ENCODE data around the gene VWF. TPM values are rescaled to one million over a fixed set of nuclear protein-coding genes. Genes with fewer than 3 reads are reported as not detected.

The VWF gene
- total and polyA plus RNA-seq, 2 of the 4 experiments (the other 2 are of a cell fraction) = under 0.01 to 0.09 TPM

DNA sequence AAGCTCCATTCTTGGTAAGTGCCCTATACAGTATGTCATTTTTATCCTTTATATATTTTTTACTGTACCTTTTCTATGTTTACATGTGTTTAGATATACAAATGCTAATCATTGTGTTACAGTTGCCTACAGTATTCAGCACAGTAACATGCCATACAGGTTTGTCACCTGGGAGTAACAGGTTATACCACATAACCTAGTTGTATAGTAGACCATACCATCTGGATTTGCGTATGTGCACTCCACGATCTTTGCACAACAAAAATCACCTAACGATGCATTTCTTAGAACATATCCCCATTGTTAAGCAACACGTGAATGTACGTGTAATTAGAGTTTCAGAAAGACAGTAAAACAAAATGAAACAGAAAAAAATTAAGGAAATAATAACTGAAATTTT is 167.5 kb downstream of the VWF start:
- in situ Hi-C loops (cut with MboI; ENCODE audit: low sequenced_read_pairs) = no loop called here
- DNase-seq = no peak
- no peak for ATAC-seq (ENCODE audit: low read depth)
- no peak overlapping the region for H3K4ac ChIP-seq (ENCODE audit: low read depth, low read length)
- H2BK15ac ChIP-seq (ENCODE audit: low read depth, low read length) = no peak overlapping the region
- intact Hi-C loops (cut with micrococcal nuclease) = no loop called here
- no peak overlapping the region for H2BK120ac ChIP-seq (ENCODE audit: low read depth, low read length)
- no peak overlapping the region for H3K18ac ChIP-seq (ENCODE audit: low read depth, low read length)
- no peak overlapping the region for H4K5ac ChIP-seq (ENCODE audit: low read depth, low read length)
- H2BK5ac ChIP-seq (ENCODE audit: low read depth, low read length, poor library complexity, severe bottlenecking) = no peak overlapping the region
- no peak overlapping the region for H3K9ac ChIP-seq (ENCODE audit: low read depth, low read length)
- H2BK20ac ChIP-seq (ENCODE audit: low read depth, low read length) = no peak overlapping the region
- no peak overlapping the region for H2AFZ ChIP-seq (replicated peaks; ENCODE audit: low read length, poor library complexity)
- H3K14ac ChIP-seq (replicated peaks; ENCODE audit: low read depth, low read length) = no peak overlapping the region
- H3K56ac ChIP-seq (ENCODE audit: extremely low read depth, insufficient read depth, low read length) = no peak overlapping the region
- POLR2A ChIA-PET (ENCODE audit: unreplicated experiment) = no interaction called here
- H3K9me1 ChIP-seq (ENCODE audit: insufficient read depth, low read length) = no peaks in the 10 kb centered on the region
- H3K4me2 ChIP-seq (ENCODE audit: low read depth, low read length) = no peak overlapping the region
- no peak overlapping the region for H4K91ac ChIP-seq (ENCODE audit: insufficient read depth, low read depth, low read length)
- no peak overlapping the region for H3K27ac ChIP-seq (ENCODE audit: insufficient read depth, low read length)
- WGBS, 2 experiments (ENCODE audit: extremely low coverage in 2 of 2, insufficient read length in 1 of 2) = no CpG with 5 or more reads among the region's 5 CpGs
- no peaks in the 10 kb centered on the region for H3K79me1 ChIP-seq (ENCODE audit: low read depth in 1 of 2, low read length in 2 of 2)
- no peaks in the 10 kb centered on the region for H3K9me3 ChIP-seq (ENCODE audit: control insufficient read depth, insufficient read depth, low read length)
- dilution Hi-C loops (cut with HindIII; ENCODE audit: low sequenced_read_pairs, unreplicated experiment) = no loop called here
- H4K8ac ChIP-seq (ENCODE audit: low read depth in 2 of 2, low read length in 2 of 2) = no peak overlapping the region
- no peak overlapping the region for H3K23ac ChIP-seq (ENCODE audit: low read depth, low read length)
- H3K4me3 ChIP-seq (ENCODE audit: insufficient read depth, low read depth, low read length) = no peak overlapping the region
- H3K4me1 ChIP-seq (ENCODE audit: control insufficient read depth, insufficient read depth, low read length) = peaks cover 2% of the 10 kb centered on the region; the same call in 1 of the 2 replicates
- BruUV-seq (replicated peaks) = no TSS peak
- TF ChIP-seq RAD21 (IDR thresholded peaks at IDR 0.05; ENCODE audit: low read length) (no peak), FOS (IDR thresholded peaks at IDR 0.05; ENCODE audit: low read depth, low read length) (no peak), SMC3 (IDR thresholded peaks at IDR 0.05; ENCODE audit: low read depth, low read length) (no peak), NFE2L2 (IDR thresholded peaks at IDR 0.05; ENCODE audit: low read depth, low read length) (no peak), POLR2A (IDR thresholded peaks at IDR 0.05; ENCODE audit: low read depth, low read length) (no peak), ELK1 (IDR thresholded peaks at IDR 0.05; ENCODE audit: borderline replicate concordance, low read depth, low read length) (no peak), RFX5 (IDR thresholded peaks at IDR 0.05; ENCODE audit: low read depth, low read length) (no peak), MAZ (IDR thresholded peaks at IDR 0.05; ENCODE audit: borderline replicate concordance, low read depth, low read length) (no peak), CEBPB (IDR thresholded peaks at IDR 0.05; ENCODE audit: low read depth, low read length) (no peak), CHD1 (IDR thresholded peaks at IDR 0.05; ENCODE audit: low read depth, low read length) (no peak), BHLHE40 (IDR thresholded peaks at IDR 0.05; ENCODE audit: low read depth, low read length) (no peak), MAFK (IDR thresholded peaks at IDR 0.05; ENCODE audit: low read depth, low read length) (no peak), MXI1 (IDR thresholded peaks at IDR 0.05; ENCODE audit: borderline replicate concordance, low read depth, low read length) (no peak), RCOR1 (IDR thresholded peaks at IDR 0.05; ENCODE audit: insufficient replicate concordance, low read length) (no peak)
- TF ChIP-seq, protein P1, sequence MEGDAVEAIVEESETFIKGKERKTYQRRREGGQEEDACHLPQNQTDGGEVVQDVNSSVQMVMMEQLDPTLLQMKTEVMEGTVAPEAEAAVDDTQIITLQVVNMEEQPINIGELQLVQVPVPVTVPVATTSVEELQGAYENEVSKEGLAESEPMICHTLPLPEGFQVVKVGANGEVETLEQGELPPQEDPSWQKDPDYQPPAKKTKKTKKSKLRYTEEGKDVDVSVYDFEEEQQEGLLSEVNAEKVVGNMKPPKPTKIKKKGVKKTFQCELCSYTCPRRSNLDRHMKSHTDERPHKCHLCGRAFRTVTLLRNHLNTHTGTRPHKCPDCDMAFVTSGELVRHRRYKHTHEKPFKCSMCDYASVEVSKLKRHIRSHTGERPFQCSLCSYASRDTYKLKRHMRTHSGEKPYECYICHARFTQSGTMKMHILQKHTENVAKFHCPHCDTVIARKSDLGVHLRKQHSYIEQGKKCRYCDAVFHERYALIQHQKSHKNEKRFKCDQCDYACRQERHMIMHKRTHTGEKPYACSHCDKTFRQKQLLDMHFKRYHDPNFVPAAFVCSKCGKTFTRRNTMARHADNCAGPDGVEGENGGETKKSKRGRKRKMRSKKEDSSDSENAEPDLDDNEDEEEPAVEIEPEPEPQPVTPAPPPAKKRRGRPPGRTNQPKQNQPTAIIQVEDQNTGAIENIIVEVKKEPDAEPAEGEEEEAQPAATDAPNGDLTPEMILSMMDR (conservative IDR thresholded peaks at IDR 0.05; ENCODE audit: low read depth, low read length) = no peak
- TF ChIP-seq, protein P2, sequence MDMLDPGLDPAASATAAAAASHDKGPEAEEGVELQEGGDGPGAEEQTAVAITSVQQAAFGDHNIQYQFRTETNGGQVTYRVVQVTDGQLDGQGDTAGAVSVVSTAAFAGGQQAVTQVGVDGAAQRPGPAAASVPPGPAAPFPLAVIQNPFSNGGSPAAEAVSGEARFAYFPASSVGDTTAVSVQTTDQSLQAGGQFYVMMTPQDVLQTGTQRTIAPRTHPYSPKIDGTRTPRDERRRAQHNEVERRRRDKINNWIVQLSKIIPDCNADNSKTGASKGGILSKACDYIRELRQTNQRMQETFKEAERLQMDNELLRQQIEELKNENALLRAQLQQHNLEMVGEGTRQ (IDR thresholded peaks at IDR 0.05; ENCODE audit: low read depth, low read length) = no peak
- peaks cover 16% of the 10 kb centered on the region for H3K27me3 ChIP-seq (ENCODE audit: control insufficient read depth, insufficient read depth, low read length)
- CTCF ChIA-PET = interaction anchor here (0.5 to 1.2 kb wide), 2 partner anchors 10 to 246 kb away, joined by 3 read pairs; no protein-coding TSS in a partner anchor
- H2AK5ac ChIP-seq (ENCODE audit: low read depth, low read length) = no peak overlapping the region
- no peaks in the 10 kb centered on the region for H4K20me1 ChIP-seq (ENCODE audit: insufficient read depth, low read length)
- no peak overlapping the region for H2AK9ac ChIP-seq (replicated peaks; ENCODE audit: low read depth, low read length, poor library complexity)
- H3K36me3 ChIP-seq (ENCODE audit: control insufficient read depth, insufficient read depth, low read length) = no peaks in the 10 kb centered on the region

All from IMR-90 (cell line).